ENCODE measurements around the gene ZCCHC24.

ZCCHC24 gene

GRCh38 chr10:79397575-79398303 lies 47.7 kb downstream of the ZCCHC24 start:
- no peak for DNase-seq (ENCODE audit: low read depth in 2 of 2)

GRCh38 chr10:79397051-79397450 lies 48.4 kb downstream of the ZCCHC24 start:
- no peak for DNase-seq (ENCODE audit: low read depth in 2 of 2)

GRCh38 chr10:79396520-79396919 lies 48.9 kb downstream of the ZCCHC24 start:
- no peak for DNase-seq (ENCODE audit: low read depth in 2 of 2)

- no peak for DNase-seq (ENCODE audit: low read depth in 2 of 2)
Measured at GRCh38 chr10:79394664-79395063, 50.8 kb downstream of the ZCCHC24 start.

- no peak for DNase-seq (ENCODE audit: low read depth in 2 of 2)
Measured at GRCh38 chr10:79393924-79394610, 51.4 kb downstream of the ZCCHC24 start.

- no peak for DNase-seq (ENCODE audit: low read depth in 2 of 2)
Measured at GRCh38 chr10:79393221-79393923, 52.1 kb downstream of the ZCCHC24 start.

GRCh38 chr10:79392506-79393176 lies 52.8 kb downstream of the ZCCHC24 start:
- DNase-seq (ENCODE audit: low read depth in 2 of 2): no peak

GRCh38 chr10:79392020-79392398 lies 53.4 kb downstream of the ZCCHC24 start:
- no peak for DNase-seq (ENCODE audit: low read depth in 2 of 2)

- DNase-seq (ENCODE audit: low read depth in 2 of 2): no peak
Measured at GRCh38 chr10:79391231-79392019, 54.0 kb downstream of the ZCCHC24 start.

- no peak for DNase-seq (ENCODE audit: low read depth in 2 of 2)
Measured at GRCh38 chr10:79390551-79391229, 54.7 kb downstream of the ZCCHC24 start.

- no peak for DNase-seq (ENCODE audit: low read depth in 2 of 2)
Measured at GRCh38 chr10:79390057-79390456, 55.4 kb downstream of the ZCCHC24 start.

GRCh38 chr10:79387974-79388850 lies 57.2 kb downstream of the ZCCHC24 start:
- no peak for DNase-seq (ENCODE audit: low read depth in 2 of 2)

- no peak for DNase-seq (ENCODE audit: low read depth in 2 of 2)
Measured at GRCh38 chr10:79387466-79387973, 57.9 kb downstream of the ZCCHC24 start.

- no peak for DNase-seq (ENCODE audit: low read depth in 2 of 2)
Measured at GRCh38 chr10:79386637-79387465, 58.6 kb downstream of the ZCCHC24 start.

- DNase-seq (ENCODE audit: low read depth in 2 of 2): no peak
Measured at GRCh38 chr10:79385804-79386531, 59.5 kb downstream of the ZCCHC24 start.

GRCh38 chr10:79385392-79385795 lies 60.0 kb downstream of the ZCCHC24 start:
- no peak for DNase-seq (ENCODE audit: low read depth in 2 of 2)

GRCh38 chr10:79384773-79385391 lies 60.5 kb downstream of the ZCCHC24 start:
- no peak for DNase-seq (ENCODE audit: low read depth in 2 of 2)

All from stimulated activated CD4-positive, alpha-beta T cell treated with anti-CD3 and anti-CD28 coated beads, Interleukin-12 subunit alpha, Interleukin-12 subunit beta, amount 100 ng/mL, for 24 hours (primary cell).